GM19324 (cell line): ENCODE measurements around the gene SHISA4.
"Not testable (repeated sequence)": the region's sequence is repeated elsewhere in the genome, so short reads cannot be mapped to it uniquely, and the experiment has no call there.

Source experiments
- ATAC-seq: cut with Tn5 transposase; IDR thresholded peaks from one replicate; pipeline ENCODE4 v1.9.1; 2021; ENCODE audit warnings: mild to moderate bottlenecking, moderate library complexity; ENCODE audit not compliant: unreplicated experiment, low FRiP score

The SHISA4 gene

DNA sequence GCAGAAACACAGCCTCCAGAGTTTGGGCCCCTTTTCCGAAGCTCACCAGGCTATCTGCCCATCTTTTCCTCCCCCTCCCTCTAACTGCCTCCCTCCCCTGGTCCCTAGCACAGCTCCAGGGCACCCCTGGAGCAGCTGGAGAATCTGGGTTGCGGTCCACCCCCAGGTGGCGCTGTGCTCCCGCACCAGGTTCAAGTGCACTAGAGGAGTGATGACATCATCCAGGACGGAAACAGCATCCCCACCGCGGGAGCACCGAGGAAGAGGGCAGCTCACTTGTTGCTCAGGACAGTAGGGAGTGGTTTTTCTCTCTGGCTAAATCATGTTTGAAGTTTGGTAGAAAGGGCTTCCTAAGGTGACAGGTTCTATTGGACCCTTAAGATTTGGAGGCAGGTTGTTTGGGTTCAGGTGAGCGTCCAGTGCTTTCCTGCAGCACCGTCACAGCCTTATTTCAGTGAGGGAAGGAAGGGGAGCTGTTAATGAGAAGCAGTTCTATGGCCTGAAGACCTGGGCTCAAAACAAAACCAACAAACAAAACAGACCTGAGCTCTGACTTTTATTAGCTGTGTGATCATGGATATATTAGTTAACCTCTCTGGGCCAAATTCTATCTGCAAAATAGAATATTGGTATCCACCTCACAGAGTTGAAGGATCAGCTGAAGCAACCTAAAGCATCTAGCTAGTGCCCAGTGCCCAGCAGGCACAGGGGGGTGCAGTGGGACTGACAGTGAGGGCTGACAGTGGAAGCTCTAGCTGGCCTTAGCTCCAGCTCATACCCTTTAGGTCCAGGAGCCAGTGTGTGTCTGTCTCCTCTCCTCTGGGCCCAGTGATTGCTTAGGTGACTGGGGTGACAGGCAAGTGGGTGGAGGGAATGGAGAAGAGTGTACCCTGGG lies 7.5 kb downstream of the SHISA4 start:
- no peak for ATAC-seq

DNA sequence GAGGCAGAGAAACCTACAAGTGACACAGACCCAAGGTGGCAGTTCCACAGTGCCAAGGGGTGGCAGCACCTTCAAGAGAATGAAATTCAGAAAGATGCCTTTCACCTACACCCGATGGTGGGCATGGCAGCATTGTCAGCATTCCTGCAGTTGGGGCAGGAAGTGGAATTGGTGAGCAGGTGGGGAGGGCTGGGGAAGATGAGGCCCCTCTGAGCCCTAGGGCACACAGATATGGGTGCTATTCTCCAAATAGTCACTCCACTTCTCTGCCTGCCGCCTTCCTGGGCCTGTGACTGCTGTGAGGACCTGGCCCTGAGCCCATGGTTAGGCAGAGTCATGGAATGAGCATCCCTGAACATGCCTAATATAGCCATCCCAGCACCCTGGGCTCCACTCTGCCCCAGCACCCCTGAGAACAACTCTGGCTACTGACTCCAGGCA lies 8.3 kb downstream of the SHISA4 start:
- ATAC-seq = no peak

- ATAC-seq = no peak
These were observed 9.7 kb downstream of the SHISA4 start for GRCh38 chr1:201898240-201898894.

GRCh38 chr1:201898992-201899391 lies 10.3 kb downstream of the SHISA4 start:
- no peak for ATAC-seq

- ATAC-seq = no peak
These were observed 11.2 kb downstream of the SHISA4 start for GRCh38 chr1:201899683-201900429.

- no peak for ATAC-seq
These were observed 11.8 kb downstream of the SHISA4 start for GRCh38 chr1:201900476-201900875.

DNA sequence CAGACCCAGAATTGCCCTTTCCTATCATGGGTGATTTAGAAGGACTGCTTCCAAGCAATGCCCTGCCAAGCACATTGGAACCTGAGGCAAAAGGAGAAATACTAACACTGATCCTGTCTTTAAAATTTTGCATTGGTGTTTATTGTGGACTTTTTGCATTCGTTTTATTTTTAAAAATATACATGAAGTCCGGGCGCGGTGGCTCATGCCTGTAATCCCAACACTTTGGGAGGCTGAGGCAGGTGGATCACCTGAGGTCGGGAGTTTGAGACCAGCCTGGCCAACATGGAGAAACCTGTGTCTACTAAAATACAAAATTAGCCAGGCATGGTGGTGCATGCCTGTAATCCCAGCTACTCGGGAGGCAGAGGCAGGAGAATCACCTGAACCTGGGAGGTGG lies 12.3 kb downstream of the SHISA4 start:
- not testable (repeated sequence) for ATAC-seq

DNA sequence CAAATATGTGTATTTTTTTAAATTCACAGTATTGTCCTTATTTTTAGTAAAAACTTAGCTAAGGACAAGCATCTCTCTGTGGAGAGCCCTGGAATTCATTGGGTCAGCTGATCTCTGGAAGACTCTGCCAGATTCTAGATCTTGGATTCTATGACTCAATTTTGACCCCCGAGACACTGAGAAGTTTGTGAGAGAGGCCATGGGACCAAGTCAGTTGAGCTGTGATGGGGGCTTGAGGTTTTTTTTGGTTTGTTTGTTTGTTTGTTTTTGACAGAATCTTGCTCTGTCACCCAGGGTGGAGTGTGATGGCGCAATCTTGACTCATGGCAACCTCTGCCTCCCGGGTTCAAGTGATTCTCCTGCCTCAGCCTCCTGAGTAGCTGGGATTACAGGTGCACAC lies 13.5 kb downstream of the SHISA4 start:
- no peak for ATAC-seq

DNA sequence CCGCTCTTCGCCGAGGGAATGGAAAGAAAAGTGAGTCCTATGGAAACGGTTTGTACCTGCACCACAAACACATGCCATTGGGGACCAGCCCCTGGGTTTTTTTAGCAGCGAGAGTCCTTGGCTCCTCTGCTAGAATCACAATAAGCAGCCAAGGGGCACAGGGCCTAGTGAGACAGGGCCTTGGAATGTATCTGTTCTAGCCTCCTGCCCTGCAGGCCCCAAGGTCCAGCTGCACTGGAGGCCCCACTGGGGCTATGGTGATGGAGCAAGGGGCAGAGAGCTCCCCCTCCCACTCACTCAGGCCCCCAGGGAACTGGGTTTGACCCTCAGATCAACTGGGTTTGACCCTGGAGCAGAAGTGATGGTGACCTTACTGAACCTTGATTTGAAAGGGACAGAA lies 14.4 kb downstream of the SHISA4 start:
- ATAC-seq = no peak

DNA sequence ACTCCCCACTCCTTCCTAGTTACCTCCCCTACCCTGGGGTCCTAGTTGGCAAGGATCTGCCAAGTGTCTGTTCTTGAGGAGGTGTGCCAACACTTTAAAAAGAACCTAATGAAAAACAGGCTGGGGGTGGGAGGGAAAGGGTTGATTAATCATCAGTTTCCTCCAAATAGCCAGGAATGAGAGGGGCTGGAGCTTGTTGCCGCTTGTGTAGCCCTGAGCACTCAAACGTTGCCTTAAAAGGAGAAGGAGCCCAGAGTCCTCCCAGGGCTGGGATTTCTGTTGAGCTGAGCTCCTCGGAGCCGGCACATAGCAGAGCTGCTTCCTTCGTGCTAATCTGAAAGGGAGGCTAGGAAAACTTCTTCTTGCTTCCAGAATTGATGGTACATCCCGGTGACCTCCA lies 15.9 kb downstream of the SHISA4 start:
- no peak for ATAC-seq

- ATAC-seq = no peak
These were observed 16.7 kb downstream of the SHISA4 start for GRCh38 chr1:201905234-201905890.

DNA sequence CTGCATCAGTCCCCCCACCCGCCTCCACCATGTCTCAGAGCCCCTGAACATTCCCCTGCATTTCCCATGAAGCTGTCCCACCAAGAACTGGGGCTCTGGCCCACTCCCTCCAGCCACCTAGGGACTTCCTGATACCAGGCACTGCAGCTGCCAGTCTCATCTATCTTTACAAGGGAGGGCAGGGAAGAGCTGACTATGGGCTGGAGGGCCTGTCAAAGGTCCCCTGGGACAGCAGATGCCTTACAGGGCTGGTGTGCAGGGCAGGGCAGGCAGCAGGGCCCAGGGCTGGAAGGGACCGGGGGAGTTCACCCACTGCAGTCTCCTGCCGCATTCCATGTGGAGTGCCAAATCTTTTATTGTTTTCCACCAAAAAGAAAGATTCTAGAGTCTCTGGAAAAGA lies 17.6 kb downstream of the SHISA4 start:
- no peak for ATAC-seq

DNA sequence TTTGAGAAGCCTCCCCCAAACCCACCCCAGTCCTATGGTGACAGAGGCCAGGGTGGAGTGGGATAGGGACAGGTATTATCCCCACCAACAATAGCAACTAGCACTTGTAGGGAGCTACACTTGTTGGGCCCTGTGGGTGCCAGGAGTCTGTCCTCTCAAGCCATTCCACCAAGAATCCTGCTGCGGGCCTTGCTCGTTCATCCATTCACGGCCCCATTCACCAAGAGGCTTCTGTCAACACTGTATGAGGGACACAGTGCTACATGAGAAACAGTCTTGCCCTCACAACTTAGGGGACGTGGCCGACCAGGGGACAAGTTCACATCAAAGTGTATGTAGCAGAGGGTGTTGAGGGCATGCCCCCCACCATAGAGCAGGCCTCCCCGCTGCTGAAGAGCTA lies 18.9 kb downstream of the SHISA4 start:
- no peak for ATAC-seq

- ATAC-seq = no peak
These were observed 23.3 kb downstream of the SHISA4 start for GRCh38 chr1:201911826-201912571.

DNA sequence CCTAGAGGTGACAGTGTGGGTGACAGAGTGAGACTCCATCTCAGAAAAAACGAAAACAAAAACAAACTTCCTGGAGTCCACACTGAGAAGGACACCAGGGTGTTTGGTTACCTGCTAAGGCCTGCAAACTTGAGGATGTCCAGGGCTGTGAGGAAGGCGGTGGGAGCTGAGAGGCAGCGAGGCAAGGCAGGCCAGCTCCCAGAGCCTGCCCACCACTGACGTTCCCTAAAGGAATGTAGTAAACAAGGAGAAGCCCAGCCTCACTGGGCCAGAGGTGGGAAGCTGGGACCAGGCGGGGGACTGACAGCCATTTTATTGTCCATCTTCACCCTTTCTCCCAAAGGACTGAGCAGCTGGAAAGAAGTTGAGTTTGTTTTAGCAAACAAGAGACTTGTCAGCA lies 24.1 kb downstream of the SHISA4 start:
- no peak for ATAC-seq

DNA sequence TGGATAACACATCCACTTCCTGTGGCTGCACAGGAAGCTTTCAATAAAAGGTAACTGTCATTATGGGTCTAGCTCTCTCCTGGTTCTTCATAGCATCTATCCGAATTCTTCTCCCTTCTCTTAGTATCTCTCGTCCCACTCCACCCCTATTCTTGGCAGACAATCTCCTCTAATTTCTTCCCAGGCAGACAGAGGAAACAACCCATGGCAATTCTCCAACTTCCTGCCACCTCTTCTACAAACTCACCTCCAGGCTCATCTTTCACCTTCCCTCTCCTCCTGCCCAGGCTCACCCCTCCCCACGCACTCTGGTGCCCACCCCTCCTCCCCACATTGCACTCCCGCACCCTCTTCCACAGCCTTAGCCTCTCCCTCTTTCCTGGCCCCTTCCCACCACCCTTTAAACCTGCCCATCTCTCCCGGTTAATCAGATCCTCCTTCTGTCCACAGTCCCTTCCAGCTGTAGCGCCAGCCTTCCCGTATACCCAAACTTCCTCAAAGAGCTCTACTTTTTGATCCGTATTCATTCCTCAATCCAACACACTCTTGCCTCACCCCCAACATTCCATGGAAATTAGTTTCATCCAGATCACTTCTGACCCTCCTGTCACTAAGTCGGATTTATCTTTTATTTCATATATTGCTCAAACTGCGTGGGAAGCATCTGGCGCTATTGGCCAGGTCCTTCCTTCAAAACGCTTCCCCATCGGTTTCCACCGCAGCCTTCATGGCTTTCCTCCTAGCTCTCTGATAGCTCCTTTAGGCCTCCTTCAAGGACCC lies 25.9 kb downstream of the SHISA4 start:
- no peak for ATAC-seq

- ATAC-seq = no peak
These were observed 28.1 kb downstream of the SHISA4 start for GRCh38 chr1:201916649-201917249.

DNA sequence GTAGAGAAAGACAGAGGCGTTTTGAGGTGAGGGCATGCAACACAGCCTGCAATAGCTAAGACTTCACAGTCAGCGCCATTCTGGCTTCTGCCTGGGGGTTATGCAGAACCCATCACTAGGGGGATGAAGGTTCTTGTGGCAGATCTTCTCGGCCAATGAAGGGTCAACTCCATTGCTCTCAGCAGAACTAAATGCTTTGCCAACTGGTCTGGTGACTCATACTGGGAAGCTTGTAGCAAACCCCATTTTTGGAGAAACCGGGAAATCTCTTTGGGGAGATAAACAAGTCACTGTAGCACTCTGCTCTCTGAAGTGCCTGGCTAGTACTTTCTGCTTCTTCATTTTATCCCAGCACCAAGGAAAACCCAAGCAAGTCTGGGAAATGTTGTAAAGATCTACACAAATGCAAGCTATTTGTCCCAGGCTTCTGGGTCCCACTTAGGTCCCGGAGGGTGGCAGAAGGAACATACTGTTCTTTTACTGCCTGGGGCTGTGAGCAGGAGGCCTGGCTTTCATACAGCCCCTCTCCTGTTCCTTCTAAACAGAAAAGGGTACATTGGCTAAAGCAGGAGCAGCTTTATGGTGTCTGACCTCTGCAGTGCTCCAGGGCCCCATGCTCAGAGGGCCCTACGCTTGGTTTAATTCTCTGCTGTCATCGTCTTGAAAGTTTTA lies 28.8 kb downstream of the SHISA4 start:
- no peak for ATAC-seq
